ENCODE results near the gene NTF4.

Gene NTF4
- 0 to 1.2 (median 0) reads per million in 17 experiments for total RNA-seq

DNA sequence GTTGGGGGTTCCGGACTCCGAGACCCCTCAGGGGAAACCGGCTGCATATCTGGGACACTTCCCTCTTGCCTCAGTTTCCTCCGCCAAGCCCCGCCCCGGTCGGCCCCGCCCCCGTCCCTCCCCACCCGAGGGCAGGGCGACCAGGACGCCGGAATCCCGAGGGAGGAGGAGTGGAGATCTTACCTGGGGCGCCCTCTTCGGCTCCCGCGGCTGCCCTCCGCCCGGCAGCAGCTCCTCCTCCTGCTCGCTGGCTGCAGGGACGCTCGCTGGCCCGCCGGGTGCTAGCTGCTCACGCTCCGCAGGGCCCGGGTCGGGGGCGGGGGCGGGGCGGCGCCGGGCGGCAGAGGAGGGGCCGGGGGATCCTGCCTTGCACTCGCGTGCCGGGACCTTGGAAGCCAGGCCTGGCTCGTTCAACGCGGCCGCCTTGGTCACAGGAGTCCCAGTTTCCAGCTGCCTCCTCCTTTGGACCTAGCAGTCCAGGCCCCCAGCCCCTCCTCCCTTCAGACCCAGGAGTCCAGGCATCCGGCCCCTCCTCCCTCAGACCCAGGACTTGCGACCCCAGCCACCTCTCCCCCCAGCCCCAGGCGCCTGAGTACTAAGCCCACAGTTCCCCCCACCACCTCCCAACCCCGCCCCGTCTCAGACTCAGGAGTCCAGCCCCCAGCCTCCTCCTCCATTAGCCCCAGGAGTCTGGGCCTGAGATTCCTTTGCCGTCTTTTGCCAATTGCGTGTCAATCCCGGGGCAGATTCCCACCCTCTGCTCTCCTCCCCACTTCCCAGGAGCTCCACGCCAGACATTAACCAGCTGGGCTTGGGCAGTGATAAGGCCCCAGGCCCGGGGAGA, at the start of gene NTF4:
TSS of gene NTF4 (minus strand) at position 51 of the 844 bp plus-strand sequence. CDS start 2,821 bp downstream, outside the sequence.
- no peak for DNase-seq

DNA sequence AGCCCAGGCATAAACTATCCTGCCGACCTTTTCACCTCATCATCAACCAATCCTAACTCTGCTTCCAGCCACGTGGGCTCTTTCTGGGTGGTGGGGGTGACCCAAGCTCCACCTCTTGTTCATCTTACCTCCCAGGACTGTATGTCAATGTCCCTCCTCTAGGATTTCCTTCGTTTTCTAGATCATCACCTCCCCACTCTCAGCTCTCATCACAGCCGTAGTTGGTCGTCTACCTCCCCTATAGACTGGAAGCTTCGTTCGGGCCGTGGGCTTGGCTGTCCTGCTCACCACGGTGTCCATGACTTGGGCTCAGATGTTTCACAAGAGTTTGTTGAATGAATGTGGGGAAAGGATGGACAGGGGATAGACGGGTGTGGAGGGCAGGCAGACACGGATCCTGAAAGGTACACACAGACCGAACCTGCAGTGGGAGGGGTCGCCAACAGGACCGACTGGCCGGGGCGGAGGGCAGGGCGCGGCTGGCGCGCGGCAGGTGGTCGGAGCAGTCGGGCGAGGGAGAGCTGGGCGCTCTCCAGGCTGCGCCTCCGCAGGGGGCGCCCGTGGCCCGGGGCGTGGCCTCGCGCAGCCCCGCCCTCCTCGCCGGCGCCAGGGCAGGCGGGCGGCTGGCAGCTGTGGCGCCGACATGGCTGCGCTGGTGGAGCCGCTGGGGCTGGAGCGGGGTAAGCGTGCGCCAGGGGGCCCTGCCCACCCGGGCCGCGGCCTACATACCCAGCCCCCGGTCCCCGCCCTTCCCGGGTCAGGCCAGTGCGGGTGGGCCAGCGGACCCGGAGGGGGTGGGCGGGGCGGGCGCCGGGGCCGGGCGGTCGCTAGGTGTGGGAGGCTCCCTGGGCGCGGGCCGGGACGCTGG, 49.4 kb upstream of the NTF4 start, which contains the start of gene LIN7B:
TSS of gene LIN7B (plus strand) at position 609 of the 868 bp plus-strand sequence. CDS start at position 644, 35 bp downstream.
- DNase-seq: peak; percentile 80 to 92 (median 88)

- DNase-seq: peak in 2 of 4 experiments; percentile 20 to 33
Measured at GRCh38 chr19:49111218-49111998, 46.8 kb upstream of the NTF4 start.

DNA sequence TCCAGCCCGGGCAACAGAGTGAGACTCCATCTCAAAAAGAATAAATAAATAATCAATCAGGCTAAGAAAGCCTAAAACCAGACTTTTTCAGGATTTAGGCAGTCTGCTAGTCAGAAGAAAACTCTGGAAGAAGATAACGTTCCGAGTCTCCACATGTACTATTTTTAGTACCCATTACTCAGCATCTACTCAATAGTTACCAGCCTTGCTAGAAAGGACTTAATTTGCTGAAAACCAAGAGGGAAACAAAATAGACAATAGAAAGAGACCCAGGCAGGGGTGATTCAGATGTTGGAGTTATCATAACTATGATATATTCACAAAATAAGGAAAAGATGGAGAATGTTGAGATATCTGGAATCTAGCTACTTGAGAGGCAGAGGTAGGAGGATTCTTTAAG, 45.9 kb upstream of the NTF4 start:
- no peak for DNase-seq

DNA sequence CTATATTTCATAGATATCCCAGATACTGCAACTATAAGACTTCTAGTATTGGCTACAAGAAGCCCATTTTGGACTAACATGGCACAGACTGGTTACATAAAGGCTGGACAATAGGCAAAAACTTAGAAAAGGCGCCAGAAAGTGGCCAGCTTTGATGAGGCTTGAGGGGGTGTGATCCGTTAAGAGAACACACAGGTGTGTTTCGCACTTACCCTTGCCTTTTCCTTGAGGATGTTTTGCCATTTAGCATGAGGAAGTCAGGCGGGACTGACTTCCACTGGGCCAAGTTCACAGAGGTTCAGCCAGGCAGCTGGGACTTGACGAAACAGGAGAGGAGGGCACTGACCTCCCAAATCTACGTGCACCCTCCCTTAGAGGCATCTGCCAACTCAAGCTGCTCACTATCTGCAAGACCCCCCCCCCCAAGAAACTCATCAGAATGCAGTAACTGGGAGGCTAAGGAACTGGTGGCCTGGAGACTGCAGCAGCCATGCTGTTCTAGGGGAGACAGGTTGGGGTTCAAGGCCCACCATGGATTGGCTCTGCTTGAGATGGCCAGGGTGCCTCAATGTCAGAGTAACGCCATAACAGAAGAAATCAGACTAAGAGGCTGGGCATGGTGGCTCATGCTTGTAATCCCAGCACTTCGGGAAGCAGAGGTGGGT, 45.1 kb upstream of the NTF4 start:
- no peak for DNase-seq

GRCh38 chr19:49109051-49109450, 44.4 kb upstream of the NTF4 start:
- no peak for DNase-seq

DNA sequence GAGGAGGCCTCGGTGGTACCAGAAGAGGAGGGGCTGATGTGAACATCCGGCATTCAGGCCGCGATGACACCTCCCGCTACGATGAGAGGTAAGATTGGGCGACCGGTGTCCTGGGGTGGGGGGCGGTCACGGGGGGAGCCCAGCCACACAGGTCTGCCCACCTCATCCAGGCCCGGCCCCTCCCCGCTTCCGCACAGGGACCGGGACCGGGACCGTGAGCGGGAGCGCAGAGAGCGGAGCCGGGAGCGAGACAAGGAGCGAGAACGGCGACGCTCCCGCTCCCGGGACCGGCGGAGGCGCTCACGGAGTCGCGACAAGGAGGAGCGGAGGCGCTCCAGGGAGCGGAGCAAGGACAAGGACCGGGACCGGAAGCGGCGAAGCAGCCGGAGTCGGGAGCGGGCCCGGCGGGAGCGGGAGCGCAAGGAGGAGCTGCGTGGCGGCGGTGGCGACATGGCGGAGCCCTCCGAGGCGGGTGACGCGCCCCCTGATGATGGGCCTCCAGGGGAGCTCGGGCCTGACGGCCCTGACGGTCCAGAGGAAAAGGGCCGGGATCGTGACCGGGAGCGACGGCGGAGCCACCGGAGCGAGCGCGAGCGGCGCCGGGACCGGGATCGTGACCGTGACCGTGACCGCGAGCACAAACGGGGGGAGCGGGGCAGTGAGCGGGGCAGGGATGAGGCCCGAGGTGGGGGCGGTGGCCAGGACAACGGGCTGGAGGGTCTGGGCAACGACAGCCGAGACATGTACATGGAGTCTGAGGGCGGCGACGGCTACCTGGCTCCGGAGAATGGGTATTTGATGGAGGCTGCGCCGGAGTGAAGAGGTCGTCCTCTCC, 43.2 kb upstream of the NTF4 start:
- no peak for DNase-seq

- DNase-seq: peak; percentile 46 to 80 (median 60)
Measured at GRCh38 chr19:49106648-49107135, 42.1 kb upstream of the NTF4 start.

- no peak for DNase-seq
Measured at GRCh38 chr19:49104229-49104864, 39.7 kb upstream of the NTF4 start.

DNA sequence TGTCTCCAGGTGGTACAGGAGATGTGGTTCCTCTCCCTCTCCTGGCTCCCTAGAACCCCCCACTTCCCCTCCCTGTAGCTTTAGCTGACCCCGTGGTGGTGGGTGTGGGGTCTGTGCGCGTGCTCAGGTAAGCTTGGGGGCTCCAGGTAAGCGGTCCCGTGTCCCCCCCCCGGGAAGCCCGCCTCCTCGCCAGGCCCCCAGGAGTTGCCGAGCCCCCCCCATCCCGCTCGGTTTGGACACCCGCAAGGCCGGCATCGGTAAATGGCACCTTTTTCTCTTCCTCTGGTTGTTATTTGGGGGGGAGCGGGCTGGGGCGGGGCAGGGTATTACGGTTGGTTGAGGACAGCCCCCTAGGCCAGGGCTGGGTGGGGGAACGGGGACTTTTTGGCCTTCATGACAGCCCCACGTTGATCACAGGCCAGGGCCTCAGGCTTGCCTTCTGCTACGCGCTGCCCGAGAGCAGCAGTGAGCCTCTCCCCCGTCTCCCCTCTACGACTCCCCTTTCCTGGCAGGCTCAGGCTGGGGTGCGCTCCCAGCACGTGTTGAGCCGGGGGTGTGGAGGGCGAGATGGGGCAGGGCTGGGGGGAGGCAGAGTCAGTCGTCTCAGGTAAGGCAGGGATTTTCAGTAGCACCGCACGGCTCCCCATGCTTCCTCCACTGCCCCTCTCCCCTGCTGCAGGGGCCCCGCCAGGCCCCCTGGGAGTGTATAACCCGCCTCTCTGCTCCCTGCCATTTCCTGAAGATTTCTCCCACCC, 38.9 kb upstream of the NTF4 start:
- DNase-seq: no peak

- DNase-seq: no peak
Measured at GRCh38 chr19:49102303-49102702, 37.7 kb upstream of the NTF4 start.

DNA sequence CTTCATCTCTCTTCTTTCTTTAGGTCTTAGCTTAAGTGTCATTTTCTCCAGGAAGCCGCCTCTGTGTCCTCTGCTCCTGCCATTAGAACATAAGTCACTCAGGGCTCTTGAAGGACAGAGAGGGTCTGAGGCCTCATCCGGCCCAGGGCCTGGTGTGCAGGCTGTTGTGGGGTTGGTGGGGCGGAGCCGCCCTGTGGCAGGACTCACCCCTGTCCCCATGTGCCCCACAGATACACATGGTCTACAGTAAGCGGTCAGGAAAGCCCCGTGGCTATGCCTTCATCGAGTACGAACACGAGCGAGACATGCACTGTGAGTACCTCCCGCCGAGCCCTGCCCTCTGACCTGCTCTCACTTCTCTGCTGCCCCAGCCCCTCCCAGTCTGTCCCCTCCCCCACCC, 36.5 kb upstream of the NTF4 start:
- no peak for DNase-seq

GRCh38 chr19:49098795-49099194, 34.2 kb upstream of the NTF4 start:
- no peak for DNase-seq

DNA sequence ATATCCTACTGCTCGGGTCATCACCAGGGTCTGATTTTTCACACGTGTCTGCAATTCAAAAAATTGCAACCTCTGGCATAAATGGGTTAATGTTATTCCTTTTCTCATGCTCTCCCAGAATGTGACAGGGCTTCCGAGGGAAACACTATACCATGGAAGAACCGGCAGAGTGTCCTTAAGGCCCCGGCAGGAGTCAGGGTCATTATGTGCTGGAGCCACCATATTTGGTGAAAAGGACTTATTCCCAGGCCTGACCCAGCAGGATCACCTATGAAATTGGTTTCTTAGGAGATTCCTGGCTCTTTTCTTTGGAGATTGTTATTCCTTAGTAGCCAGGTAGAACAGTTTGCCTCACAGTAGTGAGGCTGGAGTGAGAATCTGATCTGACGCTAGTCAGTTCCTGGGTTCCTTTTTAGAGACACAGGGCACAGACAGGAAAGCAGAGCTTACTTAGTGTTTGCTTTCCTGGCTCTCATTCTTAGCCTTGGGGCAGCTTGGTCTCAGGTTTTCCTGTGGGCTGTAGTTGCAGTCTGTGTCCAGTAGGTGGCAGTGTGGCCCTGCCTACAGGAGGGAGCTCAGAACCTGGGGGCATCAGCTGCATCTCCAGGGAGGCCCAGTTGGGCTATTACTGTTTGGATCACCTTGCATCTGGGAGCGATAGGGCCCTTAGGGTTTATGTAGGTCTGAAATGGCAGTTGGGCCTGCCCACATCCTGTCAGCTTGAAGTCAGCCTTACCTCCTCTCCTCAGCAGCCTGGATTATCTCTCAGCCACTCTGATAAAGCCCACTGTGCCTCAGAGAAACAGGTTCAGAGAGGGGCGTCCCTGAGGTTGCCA, 33.1 kb upstream of the NTF4 start:
- peak; percentile 74 to 82 (median 78) for DNase-seq

- DNase-seq: no peak
Measured at GRCh38 chr19:49094505-49095482, 30.2 kb upstream of the NTF4 start.

DNA sequence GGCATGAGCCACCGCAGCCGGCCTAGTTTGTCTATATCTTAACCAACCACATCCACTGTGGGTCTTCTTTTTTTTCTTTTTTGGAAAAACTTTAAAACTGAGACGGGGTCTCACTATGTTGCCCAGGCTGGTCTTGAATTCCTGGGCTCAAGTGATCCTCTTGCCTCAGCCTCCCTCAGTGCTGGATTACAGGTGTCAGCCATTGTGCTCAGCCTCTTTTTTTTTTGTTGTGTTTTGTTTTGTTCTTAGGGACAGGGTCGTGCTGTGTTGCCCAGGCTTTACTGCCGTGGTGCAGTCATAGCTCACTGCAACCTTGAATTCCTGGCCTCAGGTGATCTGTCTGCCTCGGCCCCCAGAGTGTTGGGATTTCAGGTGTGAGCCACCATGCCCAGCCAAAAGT, 28.1 kb upstream of the NTF4 start:
- DNase-seq: no peak

DNA sequence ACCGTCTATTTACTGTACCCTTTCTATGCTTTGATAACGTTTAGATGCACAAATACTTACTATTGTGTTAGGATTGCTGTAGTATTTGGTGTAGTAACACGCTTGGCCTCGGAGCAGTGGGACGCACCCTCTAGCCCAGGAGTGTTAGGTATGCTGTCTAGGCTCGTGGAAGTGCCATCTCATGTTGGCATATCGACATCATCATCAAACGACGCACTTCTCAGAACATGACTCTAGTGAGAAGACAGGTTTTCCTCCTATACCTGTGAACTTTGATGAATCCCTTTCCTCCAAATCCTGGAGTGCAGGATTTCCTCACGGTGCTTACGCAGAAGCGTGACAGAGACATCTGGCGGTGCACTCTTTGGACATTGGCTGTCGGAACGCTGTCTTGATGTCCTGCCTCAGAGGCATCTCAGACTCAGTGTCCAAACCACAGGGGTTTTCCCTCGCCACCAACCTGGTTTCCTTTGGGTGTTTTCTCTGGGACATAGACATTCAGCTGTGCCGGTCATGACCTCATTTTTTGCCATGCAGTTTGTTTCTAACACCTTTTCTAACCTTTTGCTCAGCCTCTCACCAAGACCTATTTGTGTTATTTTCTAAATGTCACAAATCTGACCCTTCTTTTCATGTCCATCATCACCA, 26.9 kb upstream of the NTF4 start:
- DNase-seq: no peak

Data from suppressor macrophage (primary cell).